ENCODE data around the gene GPR132.
"Not testable (repeated sequence)": the region's sequence is repeated elsewhere in the genome, so short reads cannot be mapped to it uniquely, and the experiment has no call there.

The GPR132 gene

DNA sequence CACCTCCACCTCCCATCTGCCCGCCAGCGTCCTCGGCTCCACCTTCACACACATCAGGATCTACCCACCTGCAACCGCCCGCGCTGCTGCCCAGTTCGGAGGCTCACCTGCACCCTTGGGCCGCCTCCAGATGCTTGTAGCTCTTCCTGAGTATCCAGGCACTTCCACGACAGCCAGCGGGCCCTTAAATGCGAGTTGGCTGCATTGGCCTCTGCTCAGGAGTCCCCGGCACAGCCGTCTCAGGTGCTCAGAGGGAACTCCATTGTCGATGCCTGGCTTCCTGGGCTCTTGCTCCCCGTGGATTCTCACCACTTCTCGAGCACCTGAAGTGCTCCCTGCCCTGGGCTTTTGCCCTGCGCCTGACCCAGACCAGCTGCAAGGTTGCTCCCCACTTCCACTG lies 22.4 kb downstream of the GPR132 start:
- no peak for DNase-seq (ENCODE audit: low read depth in 2 of 2)

DNA sequence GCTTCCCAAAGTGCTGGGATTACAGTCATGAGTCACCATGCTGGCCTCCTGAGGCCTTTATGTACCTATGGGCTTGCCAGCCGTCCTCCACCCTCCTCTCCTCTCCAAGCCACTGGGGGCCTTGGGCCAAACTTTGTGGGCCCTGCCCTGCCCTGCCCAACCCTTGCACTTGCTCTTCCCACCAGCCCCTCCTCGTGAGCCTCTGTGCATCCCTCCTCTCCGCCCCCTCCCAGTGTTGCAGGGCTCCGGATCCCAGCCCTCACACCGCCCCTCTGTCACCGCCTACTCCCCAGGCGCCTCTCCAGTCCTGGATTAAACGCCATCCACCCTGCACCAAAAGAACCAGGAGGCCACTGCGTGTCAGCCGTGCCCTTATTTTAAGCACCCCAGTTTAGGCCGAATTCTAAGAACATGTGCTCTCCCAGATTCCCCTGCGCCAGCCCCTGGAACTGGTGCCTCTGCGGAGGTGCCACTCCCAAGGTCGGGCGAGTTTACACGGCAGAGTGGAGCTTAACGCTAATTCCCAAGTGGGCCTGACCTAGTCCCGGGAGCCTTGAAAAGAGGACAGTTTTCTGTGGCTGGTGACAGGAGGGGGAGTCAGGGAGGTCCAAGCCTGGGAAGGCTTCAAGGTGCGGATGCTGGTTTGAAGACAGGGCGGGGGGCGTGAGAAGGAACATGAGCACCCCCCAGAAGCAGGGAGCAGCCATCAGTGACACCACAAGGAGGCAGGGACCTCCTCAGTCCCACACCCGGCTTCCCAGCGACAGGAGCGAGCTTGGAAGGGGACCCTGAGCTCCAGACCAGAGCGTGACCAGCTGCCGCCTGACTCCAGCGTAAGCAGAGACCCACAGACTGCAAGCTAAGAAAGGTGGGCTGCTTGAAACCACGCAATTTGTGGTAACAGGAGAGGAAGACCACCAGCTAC lies 23.1 kb downstream of the GPR132 start:
- DNase-seq (ENCODE audit: low read depth in 2 of 2): no peak

DNA sequence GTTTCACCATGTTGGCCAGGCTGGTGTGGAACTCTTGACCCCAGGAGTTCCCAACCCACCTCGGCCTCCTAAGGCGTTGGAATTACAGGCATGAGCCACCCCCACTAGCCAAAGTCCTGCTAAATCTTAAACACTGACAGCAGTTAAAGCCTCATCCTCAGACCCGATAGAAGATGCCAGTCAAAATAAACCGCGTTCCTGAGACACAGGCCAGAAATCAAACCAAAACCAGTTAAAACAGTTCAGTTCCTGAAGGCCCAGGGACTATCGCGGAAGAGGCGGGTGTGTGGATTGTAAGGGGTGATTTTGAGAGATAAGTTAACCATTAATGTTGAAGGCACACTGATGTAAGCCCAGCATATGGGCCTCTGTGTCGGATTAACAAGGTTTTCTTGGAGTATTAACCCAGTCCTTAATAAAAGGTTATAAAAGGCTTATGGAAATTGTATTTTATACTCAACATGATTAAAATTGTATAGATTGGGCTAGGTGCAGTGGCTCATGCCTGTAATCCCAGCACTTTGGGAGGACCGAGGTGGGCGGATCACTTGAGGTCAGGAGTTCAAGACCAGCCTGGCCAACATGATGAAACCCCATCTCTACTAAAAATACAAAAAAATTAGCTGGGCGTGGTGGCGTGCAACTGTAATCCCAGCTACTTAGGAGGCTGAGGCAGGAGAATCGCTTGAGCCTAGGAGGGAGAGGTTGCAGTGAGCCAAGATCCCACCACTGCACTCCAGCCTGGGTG lies 25.6 kb downstream of the GPR132 start:
- DNase-seq (ENCODE audit: low read depth in 2 of 2): no peak

DNA sequence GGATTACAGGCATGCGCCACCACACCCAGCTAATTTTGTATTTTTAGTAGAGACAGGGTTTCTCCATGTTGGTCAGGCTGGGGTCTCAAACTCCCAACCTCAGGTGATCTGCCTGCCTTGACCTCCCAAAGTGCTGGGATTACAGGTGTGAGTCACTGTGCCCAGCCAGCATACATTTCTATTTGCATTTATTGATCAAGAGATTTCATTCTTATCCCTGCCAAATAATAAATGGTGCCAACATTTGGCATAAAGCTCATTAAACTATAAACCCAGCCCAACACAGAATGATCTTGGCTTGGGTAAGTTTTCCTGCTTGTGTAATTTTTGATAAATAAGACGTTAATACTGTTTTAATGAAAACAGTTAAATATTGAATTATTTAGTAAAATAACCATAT lies 29.6 kb downstream of the GPR132 start:
- not testable (repeated sequence) for DNase-seq (ENCODE audit: low read depth in 2 of 2)

DNA sequence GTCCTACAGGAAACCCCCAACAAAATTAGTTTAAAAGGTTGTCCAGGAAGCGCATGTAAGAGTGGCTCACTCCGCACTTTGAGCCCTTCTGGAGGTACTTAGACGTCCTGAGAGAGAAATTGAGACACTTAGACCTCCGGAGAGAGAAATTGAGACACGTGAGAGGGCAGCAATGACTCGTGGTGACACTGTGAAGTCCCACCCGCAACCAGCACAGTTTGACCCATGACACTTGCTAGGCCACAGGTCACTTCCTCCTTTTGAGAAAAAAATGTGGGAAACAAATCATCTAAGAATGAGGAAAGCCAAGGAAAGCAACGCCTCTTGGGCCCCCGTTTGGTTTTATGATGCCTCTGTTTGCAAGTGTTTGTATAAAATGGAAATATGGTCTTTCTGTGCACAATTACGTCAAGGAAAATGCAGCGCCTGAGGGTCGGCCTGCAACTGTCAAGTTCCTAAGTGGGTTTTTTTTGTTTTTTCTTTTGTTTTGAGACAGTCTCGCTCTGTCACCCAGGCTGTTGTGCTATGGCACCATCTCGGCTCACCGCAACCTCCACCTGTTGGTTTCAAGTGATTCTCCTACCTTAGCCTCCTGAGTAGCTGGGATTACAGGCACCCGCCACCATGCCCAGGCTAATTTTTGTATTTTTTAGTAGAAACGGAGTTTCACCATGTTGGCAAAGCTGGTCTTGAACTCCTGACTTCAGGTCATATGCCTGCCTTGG lies 30.8 kb downstream of the GPR132 start:
- DNase-seq (ENCODE audit: low read depth in 2 of 2): no peak

DNA sequence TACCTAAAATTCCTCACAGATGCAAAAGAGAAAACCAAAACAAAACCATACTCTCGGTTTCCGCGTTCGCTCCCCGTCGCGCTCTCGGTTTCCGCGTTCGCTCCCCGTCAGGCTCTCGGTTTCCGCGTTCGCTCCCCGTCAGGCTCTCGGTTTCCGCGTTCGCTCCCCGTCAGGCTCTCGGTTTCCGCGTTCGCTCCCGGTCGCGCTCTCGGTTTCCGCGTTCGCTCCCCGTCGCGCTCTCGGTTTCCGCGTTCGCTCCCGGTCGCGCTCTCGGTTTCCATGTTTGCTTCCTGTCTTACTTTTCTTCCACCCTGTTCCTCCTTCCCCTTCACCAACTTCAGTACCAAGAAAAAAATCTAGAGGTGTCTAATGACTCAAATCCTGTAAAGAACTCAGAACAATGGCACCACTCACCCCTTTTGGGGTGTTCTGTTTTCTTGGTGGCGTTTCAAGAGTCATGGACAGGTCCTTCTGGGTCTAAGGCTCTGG lies 31.8 kb downstream of the GPR132 start:
- not testable (repeated sequence) for DNase-seq (ENCODE audit: low read depth in 2 of 2)

DNA sequence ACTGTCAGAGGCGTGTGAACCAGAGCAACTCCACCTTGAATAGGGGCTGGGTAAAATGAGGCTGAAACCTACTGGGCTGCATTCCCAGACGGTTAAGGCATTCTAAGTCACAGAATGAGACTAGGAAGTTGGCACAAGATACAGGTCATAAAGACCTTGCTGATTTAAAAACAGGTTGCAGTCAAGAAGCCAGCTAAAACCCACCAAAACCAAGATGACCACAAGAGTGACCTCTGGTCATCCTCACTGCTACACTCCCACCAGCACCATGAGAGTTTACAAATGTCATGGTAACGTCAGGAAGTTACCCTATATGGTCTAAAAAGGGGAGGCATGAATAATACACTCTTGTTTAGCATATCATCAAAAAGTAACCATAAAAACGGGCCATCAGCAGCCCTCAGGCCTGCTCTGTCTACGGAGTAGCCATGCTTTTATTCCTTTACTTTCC lies 32.8 kb downstream of the GPR132 start:
- DNase-seq (ENCODE audit: low read depth in 2 of 2): not testable (repeated sequence)

DNA sequence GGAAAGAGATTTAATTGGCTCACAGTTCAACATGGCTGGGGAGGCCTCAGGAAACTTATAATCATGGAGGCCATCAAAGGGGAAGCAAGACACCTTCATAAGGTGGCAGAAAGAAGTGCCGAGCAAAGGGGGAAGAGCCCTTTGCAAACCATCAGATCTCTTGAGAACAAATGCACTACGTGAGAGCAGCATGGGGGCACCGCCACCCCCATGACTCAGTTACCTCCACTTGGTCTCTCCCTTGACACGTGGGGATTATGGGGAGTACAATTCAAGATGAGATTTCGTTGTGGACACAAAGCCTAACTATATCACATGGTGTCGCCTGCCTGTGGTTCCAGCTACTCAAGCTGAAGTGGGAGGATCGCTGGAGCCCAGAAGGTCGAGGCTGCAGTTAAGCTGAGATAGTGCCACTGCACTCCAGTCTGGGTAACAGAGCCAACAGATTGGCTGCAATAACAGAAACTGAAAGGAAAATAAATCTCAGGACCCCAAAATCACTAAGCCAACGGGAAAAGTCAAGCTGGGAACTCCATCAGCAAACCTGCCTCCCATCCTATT lies 34.3 kb downstream of the GPR132 start:
- DNase-seq (ENCODE audit: low read depth in 2 of 2): no peak

DNA sequence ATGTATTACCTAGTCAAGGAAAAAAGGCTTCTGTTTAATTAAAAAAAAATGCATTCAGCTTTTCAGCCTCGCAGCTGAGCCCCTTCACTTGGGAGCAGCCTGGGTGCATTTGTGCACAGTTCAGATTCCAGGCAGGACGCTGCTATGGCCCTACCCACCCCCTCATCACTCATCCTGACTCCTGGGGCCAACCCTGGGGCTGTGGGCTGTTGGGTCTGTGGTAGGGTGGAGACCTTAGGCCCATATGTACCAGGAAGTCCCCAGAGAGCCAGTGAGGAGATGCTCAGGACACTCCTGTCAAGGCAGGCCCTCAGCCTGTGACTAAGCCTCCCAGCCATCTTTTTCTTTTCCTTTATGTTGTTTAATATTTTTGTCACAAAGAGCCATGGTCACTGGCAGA lies 35.0 kb downstream of the GPR132 start:
- no peak for DNase-seq (ENCODE audit: low read depth in 2 of 2)

DNA sequence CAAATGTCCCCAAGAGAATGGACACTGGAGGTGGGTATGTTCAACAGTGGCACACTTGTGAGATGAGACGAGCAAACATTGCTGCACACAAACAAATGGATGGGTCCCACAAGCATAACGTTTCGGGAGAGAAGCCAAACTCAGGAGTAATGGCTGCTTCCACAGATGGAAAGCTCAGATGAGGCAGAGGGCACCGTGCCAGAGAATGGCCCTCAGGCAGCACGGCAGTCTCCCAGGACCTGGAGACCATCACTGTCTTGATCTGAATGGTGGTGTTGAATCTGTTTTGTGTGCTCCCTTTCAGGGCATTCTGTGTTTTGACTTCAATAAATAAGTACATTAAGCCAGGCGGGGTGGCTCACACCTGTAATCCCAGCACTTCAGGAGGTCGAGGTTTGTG lies 35.8 kb downstream of the GPR132 start:
- DNase-seq (ENCODE audit: low read depth in 2 of 2): no peak

DNA sequence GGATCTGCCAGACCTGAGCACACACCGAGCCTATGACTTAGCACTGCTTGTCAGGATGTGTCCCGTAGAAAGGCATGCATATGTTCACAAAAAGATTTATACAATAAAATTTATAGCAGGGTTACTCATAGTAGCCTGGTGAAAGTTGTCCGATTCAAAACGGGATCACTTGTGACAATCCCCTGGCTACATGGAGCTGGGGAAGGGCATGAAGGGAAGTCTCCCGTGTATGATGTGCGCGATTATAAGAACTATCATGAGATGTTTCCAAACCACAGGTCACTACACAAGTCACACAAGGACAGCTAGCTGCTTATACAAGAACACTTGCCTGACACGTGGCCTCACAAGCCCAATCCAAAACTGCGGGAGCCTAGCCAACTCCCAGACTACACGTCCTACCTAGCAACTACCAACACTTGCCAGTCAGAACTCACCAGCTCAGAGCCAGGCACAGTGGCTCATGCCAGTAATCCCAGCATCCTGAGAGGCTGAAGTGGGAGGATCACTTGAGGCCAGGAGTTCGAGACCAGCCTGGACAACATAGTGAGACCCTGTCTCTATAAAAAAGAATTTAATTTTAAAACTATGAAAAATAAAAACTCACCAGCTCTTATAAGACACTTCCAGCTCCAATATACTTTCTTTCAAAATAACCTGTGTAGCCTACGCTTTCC lies 36.8 kb downstream of the GPR132 start:
- no peak for DNase-seq (ENCODE audit: low read depth in 2 of 2)

DNA sequence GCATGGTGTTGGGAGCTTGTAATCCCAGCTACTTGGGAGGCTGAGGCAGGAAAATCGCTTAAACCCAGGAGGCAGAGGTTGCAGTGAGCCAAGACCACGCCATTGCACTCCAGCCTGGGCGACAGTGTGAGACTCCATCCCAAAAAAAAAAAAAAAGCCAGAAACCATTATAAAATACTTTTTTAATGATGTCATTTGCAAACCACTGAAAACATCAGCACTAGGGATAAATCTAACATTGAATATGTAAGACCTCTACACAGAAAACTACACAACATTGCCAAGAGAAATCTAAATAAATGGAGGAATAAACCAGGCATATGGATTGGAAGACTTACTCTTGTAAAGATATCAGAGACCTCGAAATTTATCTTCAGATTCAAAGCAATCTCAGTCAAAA lies 37.5 kb downstream of the GPR132 start:
- DNase-seq (ENCODE audit: low read depth in 2 of 2): not testable (repeated sequence)

DNA sequence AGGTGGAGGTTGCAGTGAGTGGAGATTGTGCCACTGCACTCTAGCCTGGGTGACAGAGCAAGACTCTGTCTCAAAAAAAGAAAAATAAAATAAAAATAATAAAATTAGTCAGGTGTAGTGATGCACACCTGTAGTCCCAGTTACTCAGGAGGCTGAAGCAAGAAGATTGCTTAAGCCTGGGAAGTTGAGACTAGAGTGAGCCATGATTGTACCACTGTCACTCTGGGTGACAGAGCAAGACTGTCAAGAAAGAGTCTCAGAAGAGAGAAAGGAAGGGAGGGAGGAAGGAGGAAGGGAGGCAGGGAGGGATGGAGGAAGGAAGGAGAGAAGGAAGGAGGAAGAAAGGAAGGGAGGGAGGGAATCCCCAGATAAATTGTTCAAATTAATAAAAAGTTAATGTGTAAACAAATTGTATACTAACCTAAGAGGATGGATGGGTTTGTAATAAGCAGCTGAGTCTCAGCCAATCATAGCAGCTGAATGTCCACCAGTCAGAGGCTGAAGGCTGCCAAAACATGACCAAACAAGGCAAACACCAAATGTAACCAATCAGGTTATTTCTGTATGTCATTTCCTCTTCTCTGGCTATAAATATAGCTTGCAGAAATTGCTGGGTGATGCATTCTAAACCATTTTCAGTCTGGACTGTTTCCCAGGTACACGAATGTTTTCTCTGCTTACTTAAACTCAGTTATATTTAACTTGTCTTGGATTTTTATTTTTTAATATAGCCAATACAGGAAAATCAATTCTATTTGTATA lies 38.2 kb downstream of the GPR132 start:
- no peak for DNase-seq (ENCODE audit: low read depth in 2 of 2)

DNA sequence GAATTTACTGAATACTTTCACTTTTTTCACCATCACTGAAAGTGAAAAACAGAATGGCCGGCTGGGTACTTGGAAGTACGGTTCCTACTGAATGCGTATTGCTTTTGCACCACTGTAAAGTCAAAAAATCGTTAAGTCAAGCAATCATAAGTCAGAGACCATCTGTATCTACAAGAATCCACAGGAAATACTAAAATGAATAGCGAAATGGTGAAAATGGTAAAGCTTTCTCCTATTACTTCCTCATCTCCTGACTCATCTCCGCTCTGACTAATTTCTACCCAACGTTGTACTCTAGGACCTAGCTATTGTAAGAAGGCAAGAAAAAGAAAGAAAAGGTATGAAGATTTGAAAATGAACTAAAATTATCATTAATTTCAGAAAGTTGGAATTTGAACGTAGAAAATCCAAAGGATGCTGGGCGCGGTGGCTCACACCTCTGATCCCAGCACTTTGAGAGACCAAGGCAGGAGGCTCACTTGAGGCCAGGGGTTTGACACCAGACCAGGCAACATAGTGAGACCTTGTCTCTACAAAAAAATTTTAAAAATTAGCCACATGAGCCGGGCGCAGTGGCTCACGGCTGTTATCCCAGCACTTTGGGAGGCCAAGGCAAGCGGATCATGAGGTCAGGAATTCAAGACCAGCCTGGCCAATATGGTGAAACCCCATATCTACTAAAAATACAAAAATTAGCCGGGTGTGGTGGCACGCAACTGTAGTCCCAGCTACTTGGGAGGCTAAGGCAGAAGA lies 39.0 kb downstream of the GPR132 start:
- no peak for DNase-seq (ENCODE audit: low read depth in 2 of 2)

DNA sequence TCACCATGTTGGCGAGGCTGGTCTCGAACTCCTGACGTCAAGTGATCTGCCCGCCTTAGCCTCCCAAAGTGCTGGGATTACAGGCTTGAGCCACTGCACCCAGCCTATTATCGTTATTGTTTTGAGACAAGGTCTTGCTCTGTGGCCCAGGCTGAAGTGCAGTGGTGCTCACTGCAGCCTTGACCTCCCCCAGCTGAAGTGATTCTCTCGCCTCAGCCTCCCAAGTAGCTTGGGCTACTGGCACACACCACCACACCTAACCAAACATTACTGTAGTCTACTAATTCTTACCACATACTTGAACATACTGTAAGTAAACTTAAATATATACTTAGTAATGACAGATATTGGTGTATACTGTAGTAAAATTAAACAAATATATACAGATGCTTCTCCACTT lies 39.8 kb downstream of the GPR132 start:
- DNase-seq (ENCODE audit: low read depth in 2 of 2): no peak

DNA sequence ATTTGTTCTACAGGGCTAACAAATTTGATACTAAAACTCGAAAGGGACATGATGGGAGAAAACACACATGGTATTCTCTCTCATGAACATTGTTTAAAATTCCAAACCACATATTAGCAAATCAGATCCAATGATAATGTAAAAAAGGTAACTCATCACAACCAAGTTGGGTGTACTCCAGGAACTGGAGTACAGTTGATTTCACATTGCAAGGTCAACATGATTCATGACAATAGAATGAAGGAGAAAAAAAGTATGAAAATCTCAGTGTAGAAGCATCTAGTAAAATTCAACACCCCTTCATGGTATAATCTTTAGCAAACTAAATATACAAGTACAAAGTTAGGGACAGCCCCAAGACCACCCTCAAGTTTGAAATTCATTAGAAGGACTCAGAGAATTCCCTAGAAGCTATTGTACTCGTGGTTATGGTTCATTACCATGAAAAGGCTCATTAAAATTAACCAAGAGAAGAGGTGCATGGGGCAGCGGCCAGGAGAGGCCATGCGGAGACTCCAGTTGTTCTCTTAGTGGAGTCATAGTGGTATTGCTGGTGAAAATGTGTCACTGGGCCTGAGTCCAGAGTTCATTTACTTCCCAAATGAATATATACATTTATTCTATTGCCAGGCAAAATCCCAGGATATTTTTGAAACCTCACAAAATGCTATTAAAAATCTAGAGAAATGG lies 41.3 kb downstream of the GPR132 start:
- no peak for DNase-seq (ENCODE audit: low read depth in 2 of 2)

DNA sequence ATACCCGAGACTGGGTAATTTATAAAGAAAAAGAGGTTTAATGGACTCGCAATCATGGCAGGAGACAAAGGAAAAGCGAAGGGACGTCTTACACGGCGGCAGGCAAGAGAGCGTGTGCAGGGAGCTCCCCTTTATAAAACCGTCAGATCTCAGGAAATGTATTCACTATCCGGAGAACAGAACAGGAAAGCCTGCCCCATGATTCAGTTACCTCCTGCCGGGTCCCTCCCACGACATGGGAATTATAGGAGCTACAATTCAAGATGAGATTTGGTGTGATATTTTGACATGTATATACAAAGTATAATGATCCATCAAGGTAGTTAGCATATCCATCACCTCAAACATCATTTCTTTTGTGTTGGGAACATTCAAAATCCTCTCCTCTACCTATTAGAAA lies 42.1 kb downstream of the GPR132 start:
- no peak for DNase-seq (ENCODE audit: low read depth in 2 of 2)

DNA sequence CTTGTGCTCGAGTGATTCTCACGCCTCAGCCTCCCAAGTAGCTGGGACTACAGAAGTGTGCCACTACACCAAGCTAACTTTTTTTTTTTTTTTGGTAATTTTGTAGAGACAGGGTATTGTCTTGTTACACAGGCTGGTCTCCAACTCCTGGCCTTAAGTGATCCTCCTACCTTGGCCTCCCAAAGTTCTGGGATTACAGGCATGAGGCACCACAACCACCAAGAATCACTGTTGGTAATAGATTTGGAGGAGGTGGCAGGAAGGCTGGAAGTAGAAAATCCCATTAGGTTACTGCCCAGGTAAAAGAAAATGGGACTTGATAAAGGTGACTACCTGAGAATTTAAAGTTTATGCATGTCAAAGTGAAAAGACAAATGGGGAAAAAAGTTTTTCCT lies 43.0 kb downstream of the GPR132 start:
- no peak for DNase-seq (ENCODE audit: low read depth in 2 of 2)

DNA sequence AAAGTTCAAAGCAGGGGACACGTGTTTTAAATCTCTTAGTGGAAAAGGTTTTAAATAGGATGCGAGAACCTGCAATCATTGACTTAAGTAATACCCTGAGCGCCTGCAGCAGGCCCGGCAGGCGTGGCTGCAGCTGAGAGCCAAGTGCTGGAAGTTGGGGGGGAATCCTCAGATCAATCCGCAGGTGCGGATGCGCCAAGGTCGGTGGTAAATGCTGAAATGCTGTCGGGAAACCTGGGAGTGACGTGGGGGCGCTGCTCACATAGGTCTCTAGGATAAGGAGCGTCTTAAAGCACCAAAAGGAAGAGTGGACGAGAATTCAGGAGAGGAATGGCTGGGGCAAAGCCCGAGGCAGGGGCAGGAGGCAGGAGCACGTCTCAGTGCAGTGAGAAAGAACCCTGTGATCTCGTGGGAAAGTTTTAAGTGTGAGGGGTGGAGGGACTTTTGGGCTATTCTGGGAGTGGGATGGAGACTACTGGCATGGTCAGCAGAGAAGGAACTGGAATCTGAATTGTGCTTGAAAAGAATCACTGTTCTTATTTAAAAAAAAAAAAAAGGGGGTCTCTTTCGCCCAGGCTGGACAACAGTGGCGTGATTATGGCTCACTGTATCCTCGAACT lies 43.5 kb downstream of the GPR132 start:
- DNase-seq (ENCODE audit: low read depth in 2 of 2): no peak
